Sigmoid colon (tissue), 7 donors: ENCODE measurements around the gene ATG5. TPM values are rescaled to one million over a fixed set of nuclear protein-coding genes. Genes with fewer than 3 reads are reported as not detected.
A peak's percentile ranks its signal among the peaks of the same experiment; 100 is the strongest.

ENCODE experiments used
- DNase-seq: peaks from one replicate; pipeline ENCODE4 v3.0.0-alpha.2; 2019
- H3K27ac ChIP-seq, 4 donors: fragments of 200-600 bp; sonication (generic); one replicate each; pipeline ENCODE4 v1.5.1; 2016 to 2019; ENCODE audit warnings: mild to moderate bottlenecking in 1 of 4
- H3K27me3 ChIP-seq, 3 donors: fragments of 200-600 bp; sonication (generic); one replicate each; pipeline ENCODE4 v1.5.1; 2019; ENCODE audit warnings: mild to moderate bottlenecking in 1 of 3
- H3K36me3 ChIP-seq, 4 donors: fragments of 200-600 bp; sonication (generic); one replicate each; pipeline ENCODE4 v1.5.1; 2016 to 2019
- H3K4me1 ChIP-seq, 4 donors: fragments of 200-600 bp; sonication (generic); one replicate each; pipeline ENCODE4 v1.5.1; 2017 to 2019
- H3K4me3 ChIP-seq, 4 donors: fragments of 200-600 bp; sonication (generic); one replicate each; pipeline ENCODE4 v1.5.1; 2017 to 2019; ENCODE audit warnings: mild to moderate bottlenecking in 2 of 4, moderate library complexity in 1 of 4
- H3K9me3 ChIP-seq, 4 donors: fragments of 200-600 bp in 3 of 4; sonication (generic) in 3 of 4; one replicate each; pipeline versions ENCODE4 v1.5.1 to v1.6.1; 2013 to 2019
- CTCF ChIP-seq, 4 experiments: fragments of 450-650 bp in 3 of 4; fragments of 200-600 bp in 1 of 4; IDR thresholded peaks; one replicate each; pipeline ENCODE4 v1.5.1; 2016 to 2019; ENCODE audit warnings: antibody characterized with exemption in 4 of 4, mild to moderate bottlenecking in 3 of 4, moderate library complexity in 2 of 4
- EP300 ChIP-seq, 4 donors: sonication (generic); formaldehyde crosslinking; IDR thresholded peaks; one replicate each; pipeline ENCODE4 v1.6.1; 2017; ENCODE audit warnings: antibody characterized with exemption in 4 of 4
- POLR2A ChIP-seq, 2 donors: fragments of 450-650 bp; IDR thresholded peaks; one replicate each; pipeline ENCODE4 v1.6.1; 2016; ENCODE audit warnings: antibody characterized with exemption in 2 of 2, mild to moderate bottlenecking in 2 of 2, moderate library complexity in 2 of 2
- POLR2AphosphoS5 ChIP-seq, 4 donors: sonication (generic); formaldehyde crosslinking; IDR thresholded peaks; one replicate each; pipeline ENCODE4 v1.6.1; 2017; ENCODE audit warnings: antibody characterized with exemption in 4 of 4
- WGBS, 2 donors: extraction: QIAGEN DNeasy Blood & Tissue Kit; methylation state at CpG; one replicate each; pipeline ENCODE4 v1.1.7; 2013; 5-methylcytosine and 5-hydroxymethylcytosine counted together
- intact Hi-C: fragments of 100-400 bp; cut with DNase I; formaldehyde crosslinking; loops from one replicate; pipeline ENCODE4 v1.15.1; 2023
- polyA plus RNA-seq, 3 donors: library from polyadenylated mRNA; stranded (reverse); fragments of 200-250 nt; gene quantifications; one replicate each; pipeline ENCODE4 v1.2.3, GENCODE V29; 2013
- total RNA-seq, 4 donors: library from RNA; depleted of rRNA; stranded (reverse); fragments of >200 nt; gene quantifications; one replicate each; pipeline ENCODE4 v1.1.0, GENCODE V29; 2016
- donor health status: healthy with polysubstance abuse.
- donor health status: Bipolar disorder and iron deficiency.
- donor health status: healthy.

The ATG5 gene
- total and polyA plus RNA-seq, 7 donors = 27.8 to 59.2 (median 48.6) TPM

GRCh38 chr6:106334646-106335448 is 9.3 kb upstream of the ATG5 start:
- 22 to 33% methylated on average over 5 of the region's 5 CpGs for WGBS, 2 donors

GRCh38 chr6:106324726-106325335 is 729 bp downstream of the ATG5 start:
- no peaks in the 10 kb centered on the region for H3K9me3 ChIP-seq
- no peaks in the 10 kb centered on the region for H3K36me3 ChIP-seq
- 1 to 6% methylated on average over 9 of the region's 9 CpGs for WGBS, 2 donors
- H3K27ac ChIP-seq = peak overlapping the region; percentile 83 to 92 (median 87)
- no peak for DNase-seq
- peak overlapping the region; percentile 64 to 88 (median 80) for H3K4me3 ChIP-seq
- peaks cover 0 to 20% (median 17%) of the 10 kb centered on the region in 4 donors for H3K4me1 ChIP-seq
- TF ChIP-seq POLR2A (IDR thresholded peaks at IDR 0.05) = no peak
- TF ChIP-seq POLR2AphosphoS5 (IDR thresholded peaks at IDR 0.05) = no peak
- TF ChIP-seq CTCF (IDR thresholded peaks at IDR 0.05) = no peak
- H3K27me3 ChIP-seq = peaks cover 0 to 4% (median 0%) of the 10 kb centered on the region in 3 donors
- intact Hi-C loops = loop anchor here (10.0 kb wide), 1 partner anchor 1330 kb away; no protein-coding TSS in a partner anchor

More at GRCh38 chr6:106334646-106335448, 9.3 kb upstream of the ATG5 start:
- TF ChIP-seq EP300 (IDR thresholded peaks at IDR 0.05) = no peak
- TF ChIP-seq CTCF (IDR thresholded peaks at IDR 0.05) = peak; percentile 34 to 58 (median 40)
- no peak for TF ChIP-seq POLR2A (IDR thresholded peaks at IDR 0.05)
- no peak for TF ChIP-seq POLR2AphosphoS5 (IDR thresholded peaks at IDR 0.05)
- H3K4me3 ChIP-seq = no peak overlapping the region
- intact Hi-C loops = loop anchor here (5.0 to 10.0 kb wide), 2 partner anchors 112 to 780 kb away; partner anchors contain the start of gene BEND3
- no peaks in the 10 kb centered on the region for H3K9me3 ChIP-seq
- no peak overlapping the region for H3K27ac ChIP-seq
- H3K27me3 ChIP-seq = peaks cover 0 to 8% (median 0%) of the 10 kb centered on the region in 3 donors
- H3K36me3 ChIP-seq = no peaks in the 10 kb centered on the region
- DNase-seq = peak; percentile 71
- H3K4me1 ChIP-seq = peaks cover 0 to 7% (median 2%) of the 10 kb centered on the region in 4 donors

- TF ChIP-seq POLR2AphosphoS5 (IDR thresholded peaks at IDR 0.05) = no peak
- no peak for TF ChIP-seq EP300 (IDR thresholded peaks at IDR 0.05)
- no peak for TF ChIP-seq POLR2A (IDR thresholded peaks at IDR 0.05)
- TF ChIP-seq CTCF (IDR thresholded peaks at IDR 0.05) = no peak
- no peak for DNase-seq
- Histone ChIP-seq H3K4me1 (peaks cover 0 to 40% (median 23%) of the 10 kb centered on the region in 4 donors), H3K4me3 (no peak overlapping the region), H3K9me3 (no peaks in the 10 kb centered on the region), H3K36me3 (no peaks in the 10 kb centered on the region), H3K27ac (no peak overlapping the region), H3K27me3 (no peaks in the 10 kb centered on the region)
- WGBS, 2 donors = 97 to 98% methylated on average over 4 of the region's 4 CpGs
- intact Hi-C loops = loop anchor here (10.0 kb wide), 1 partner anchor 1327 kb away; no protein-coding TSS in a partner anchor
Measured at GRCh38 chr6:106321940-106322339, 3.6 kb downstream of the ATG5 start.

GRCh38 chr6:106318851-106319250 is 6.7 kb downstream of the ATG5 start:
- H3K9me3 ChIP-seq = no peaks in the 10 kb centered on the region
- H3K27me3 ChIP-seq = no peaks in the 10 kb centered on the region
- intact Hi-C loops = no loop called here
- no peak for TF ChIP-seq CTCF (IDR thresholded peaks at IDR 0.05)
- peaks cover 0 to 14% (median 7%) of the 10 kb centered on the region in 4 donors for H3K36me3 ChIP-seq
- no peak for DNase-seq
- peaks cover 0 to 29% (median 8%) of the 10 kb centered on the region in 4 donors for H3K4me1 ChIP-seq
- H3K27ac ChIP-seq = no peak overlapping the region
- H3K4me3 ChIP-seq = no peak overlapping the region
